ENCODE data around the gene AFAP1L2.

Gene AFAP1L2

DNA sequence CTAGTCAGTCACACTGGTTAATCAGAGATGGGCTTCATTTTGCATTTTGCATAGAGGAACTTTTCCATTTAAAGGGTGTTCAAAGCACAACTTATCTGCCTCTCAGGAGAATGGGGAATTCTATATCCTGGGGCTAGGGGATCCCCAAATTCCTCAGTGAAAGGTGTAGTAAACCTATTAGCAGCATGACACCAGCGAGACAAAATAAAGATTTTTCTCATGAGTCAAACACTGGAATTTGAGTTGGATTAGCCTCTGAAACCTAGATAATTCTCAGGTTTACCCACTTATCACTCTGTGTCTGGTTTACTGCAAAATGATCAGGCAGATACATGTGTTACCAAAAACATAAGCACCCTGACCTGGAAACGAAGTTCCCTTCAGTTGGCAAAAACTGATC is 2.1 kb downstream of the AFAP1L2 start:
- no peak for DNase-seq (ENCODE audit: low read depth)
- TF ChIP-seq, protein P1, sequence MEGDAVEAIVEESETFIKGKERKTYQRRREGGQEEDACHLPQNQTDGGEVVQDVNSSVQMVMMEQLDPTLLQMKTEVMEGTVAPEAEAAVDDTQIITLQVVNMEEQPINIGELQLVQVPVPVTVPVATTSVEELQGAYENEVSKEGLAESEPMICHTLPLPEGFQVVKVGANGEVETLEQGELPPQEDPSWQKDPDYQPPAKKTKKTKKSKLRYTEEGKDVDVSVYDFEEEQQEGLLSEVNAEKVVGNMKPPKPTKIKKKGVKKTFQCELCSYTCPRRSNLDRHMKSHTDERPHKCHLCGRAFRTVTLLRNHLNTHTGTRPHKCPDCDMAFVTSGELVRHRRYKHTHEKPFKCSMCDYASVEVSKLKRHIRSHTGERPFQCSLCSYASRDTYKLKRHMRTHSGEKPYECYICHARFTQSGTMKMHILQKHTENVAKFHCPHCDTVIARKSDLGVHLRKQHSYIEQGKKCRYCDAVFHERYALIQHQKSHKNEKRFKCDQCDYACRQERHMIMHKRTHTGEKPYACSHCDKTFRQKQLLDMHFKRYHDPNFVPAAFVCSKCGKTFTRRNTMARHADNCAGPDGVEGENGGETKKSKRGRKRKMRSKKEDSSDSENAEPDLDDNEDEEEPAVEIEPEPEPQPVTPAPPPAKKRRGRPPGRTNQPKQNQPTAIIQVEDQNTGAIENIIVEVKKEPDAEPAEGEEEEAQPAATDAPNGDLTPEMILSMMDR (IDR thresholded peaks at IDR 0.05; ENCODE audit: low read depth, low read length, missing control alignments) = no peak
- no peak overlapping the region for H3K4me3 ChIP-seq (ENCODE audit: low read depth, low read length)

DNA sequence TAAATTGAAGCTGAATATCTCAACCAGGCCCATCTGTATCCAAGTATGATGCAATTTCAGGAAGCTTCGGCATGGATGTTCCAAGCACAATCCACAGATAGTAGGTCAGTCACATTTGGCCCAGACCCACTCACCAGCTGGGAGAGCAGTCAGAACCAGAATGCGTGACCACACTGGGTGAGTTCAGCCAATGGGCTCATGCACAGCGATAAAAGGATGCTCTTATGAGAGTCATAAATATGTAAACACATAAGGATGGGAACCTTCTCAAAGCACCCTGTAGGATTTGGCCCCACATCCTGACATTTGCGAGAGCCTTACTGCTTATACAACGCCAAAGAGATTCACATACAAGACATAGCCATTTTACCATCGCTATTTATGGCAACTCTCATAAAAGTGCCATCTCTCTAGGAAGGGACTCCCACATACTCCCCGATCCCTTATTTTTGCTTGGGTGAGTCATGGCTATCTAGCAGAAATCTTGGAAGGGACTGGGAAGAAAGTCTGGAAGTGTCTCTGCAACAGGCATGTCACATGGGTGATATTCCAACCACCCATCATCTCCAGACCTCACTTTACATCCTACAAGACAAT is 3.0 kb downstream of the AFAP1L2 start:
- H3K4me3 ChIP-seq (ENCODE audit: low read depth, low read length) = no peak overlapping the region
- DNase-seq (ENCODE audit: low read depth) = no peak

DNA sequence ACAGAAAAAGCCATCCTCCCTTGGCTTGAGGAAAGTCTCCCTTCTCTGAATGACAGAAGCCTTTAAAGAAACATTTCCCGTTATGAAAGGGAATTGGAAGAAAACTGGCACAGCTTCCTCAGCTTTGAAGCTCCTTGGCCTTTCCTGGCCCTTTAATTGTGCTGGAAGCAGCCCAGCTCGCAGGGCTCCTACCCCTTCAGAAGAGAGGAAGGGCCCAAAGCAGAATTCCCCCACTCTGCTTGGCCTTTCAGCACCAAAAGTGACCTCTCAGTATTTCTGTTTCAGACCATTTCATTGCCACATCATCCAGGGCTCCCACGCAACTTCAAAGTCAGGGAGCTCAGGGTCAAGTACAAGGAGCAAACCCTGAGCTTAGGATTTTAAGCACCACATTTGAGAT is 4.2 kb downstream of the AFAP1L2 start:
- no peak overlapping the region for H3K4me3 ChIP-seq (ENCODE audit: low read depth, low read length)
- no peak for DNase-seq (ENCODE audit: low read depth)
- TF ChIP-seq, protein P1 (IDR thresholded peaks at IDR 0.05; ENCODE audit: low read depth, low read length, missing control alignments) = no peak

More for the DNA sequence above, 3.0 kb downstream of the AFAP1L2 start:
- TF ChIP-seq, protein P1 (IDR thresholded peaks at IDR 0.05; ENCODE audit: low read depth, low read length, missing control alignments) = no peak

DNA sequence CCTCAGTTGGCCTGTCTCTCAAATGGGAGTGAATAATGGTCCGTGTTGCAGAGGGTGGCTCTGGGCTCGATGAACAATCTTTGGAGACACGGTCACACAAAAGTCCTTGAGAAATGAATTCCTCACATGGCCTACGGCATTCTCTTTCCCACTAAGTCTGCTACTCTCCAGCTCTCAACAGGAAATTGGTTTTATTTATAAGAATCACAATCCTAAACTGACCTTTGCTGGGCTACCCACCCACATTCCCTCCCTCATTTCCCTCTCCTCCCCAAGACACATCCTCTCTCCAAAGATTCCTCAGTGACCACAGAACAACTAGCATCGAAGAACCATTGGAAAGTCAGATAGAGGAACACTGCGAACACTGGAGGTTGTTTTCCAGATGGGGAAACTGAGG is 4.7 kb downstream of the AFAP1L2 start:
- TF ChIP-seq, protein P1 (IDR thresholded peaks at IDR 0.05; ENCODE audit: low read depth, low read length, missing control alignments) = no peak
- DNase-seq (ENCODE audit: low read depth) = no peak
- no peak overlapping the region for H3K4me3 ChIP-seq (ENCODE audit: low read depth, low read length)

DNA sequence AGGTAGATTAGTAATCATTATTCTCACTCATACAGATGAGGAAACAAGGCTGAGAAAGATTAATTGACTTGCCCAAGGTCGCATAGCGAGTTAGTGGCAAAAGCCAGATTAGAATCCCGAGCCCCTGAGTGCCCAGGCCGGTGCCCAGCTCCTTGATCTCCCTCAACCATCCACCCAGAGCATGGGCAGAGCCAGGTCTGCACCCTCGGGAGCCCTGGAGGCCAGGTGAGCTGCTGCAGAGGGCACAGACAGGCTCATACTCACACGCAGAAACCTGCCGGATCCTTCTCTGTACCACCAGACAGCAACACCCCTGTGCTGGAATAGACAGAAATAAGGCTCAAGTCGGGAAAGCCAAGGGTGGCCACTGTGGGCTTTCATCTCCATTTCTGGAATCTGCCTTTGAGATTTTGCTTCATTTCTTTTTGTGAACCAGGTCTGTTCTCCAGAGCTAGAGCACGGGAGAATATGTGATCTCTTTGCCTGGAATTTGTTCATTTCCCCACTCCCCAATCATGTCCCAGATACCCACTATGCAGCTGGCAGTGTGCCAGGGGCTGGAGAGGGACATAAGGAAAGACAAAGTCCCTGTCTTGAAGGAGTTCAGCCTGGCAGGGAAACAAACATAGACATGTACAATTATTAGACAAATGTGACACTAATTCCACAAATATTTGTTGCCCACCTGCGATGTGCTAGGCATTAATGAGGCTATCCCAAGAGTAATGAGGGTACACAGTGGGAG is 5.5 kb downstream of the AFAP1L2 start:
- H3K4me3 ChIP-seq (ENCODE audit: low read depth, low read length) = no peak overlapping the region
- TF ChIP-seq, protein P1 (IDR thresholded peaks at IDR 0.05; ENCODE audit: low read depth, low read length, missing control alignments) = no peak

DNA sequence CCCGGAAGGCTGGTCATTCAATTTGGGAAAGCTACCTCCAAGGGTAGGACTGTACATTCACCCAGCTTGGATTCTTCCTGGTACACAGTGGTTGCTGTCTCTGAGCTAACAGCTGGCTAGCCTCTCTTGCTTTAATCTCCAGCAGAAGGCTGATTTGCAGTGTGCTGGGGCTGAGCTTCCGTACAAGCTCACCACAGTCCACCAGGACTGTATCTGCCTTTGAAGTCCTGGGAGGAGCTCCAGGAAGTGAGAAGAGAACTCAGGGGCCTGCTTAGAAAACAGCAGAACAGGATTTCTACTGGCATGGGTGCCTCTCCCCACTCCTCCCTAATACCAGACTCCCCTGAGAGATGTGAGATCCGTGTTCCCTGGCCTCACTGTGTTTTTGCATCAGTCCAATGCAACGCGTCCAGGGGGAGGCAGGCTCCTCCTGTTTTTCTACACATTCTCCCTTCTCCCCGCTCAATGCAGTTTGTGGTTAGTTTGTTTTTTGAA is 6.6 kb downstream of the AFAP1L2 start:
- H3K4me3 ChIP-seq (ENCODE audit: low read depth, low read length) = no peak overlapping the region
- TF ChIP-seq, protein P1 (IDR thresholded peaks at IDR 0.05; ENCODE audit: low read depth, low read length, missing control alignments) = no peak
- no peak for DNase-seq (ENCODE audit: low read depth)

More for the DNA sequence above, 5.5 kb downstream of the AFAP1L2 start:
- DNase-seq (ENCODE audit: low read depth) = no peak

Measured in GM12864 (cell line).